HepG2 (cell line): ENCODE data around the gene TMEM225B. TPM values are rescaled to one million over a fixed set of nuclear protein-coding genes. Genes with fewer than 3 reads are reported as not detected.

ENCODE experiments used
- CAMTA2 ChIP-seq: sonication (generic); formaldehyde crosslinking; IDR thresholded peaks from 2 replicates; pipeline ENCODE4 v1.4.0; 2020; ENCODE audit warnings: mild to moderate bottlenecking, missing genetic modification reagents, borderline replicate concordance
- GATAD1 ChIP-seq: IDR thresholded peaks from 2 replicates; pipeline ENCODE4 v1.6.1; 2016; ENCODE audit warnings: missing genetic modification reagents, missing compliant biosample characterization
- GATAD2A ChIP-seq: IDR thresholded peaks from 2 replicates; pipeline ENCODE4 v1.6.1; 2016
- HINFP ChIP-seq: sonication (generic); formaldehyde crosslinking; IDR thresholded peaks from 2 replicates; pipeline ENCODE4 v1.4.0; 2020; ENCODE audit warnings: low read depth, mild to moderate bottlenecking, missing genetic modification reagents
- JARID2 ChIP-seq: sonication (generic); formaldehyde crosslinking; IDR thresholded peaks from 2 replicates; pipeline ENCODE4 v1.8.1; 2023; ENCODE audit warnings: missing genetic modification reagents, inconsistent platforms; ENCODE audit not compliant: insufficient replicate concordance
- KDM5A ChIP-seq: fragments of 200-600 bp; sonication (generic); IDR thresholded peaks from 2 replicates; pipeline ENCODE4 v1.7.0; 2018; ENCODE audit warnings: antibody characterized with exemption, mild to moderate bottlenecking, low read length, borderline replicate concordance
- MED13 ChIP-seq: sonication (generic); formaldehyde crosslinking; IDR thresholded peaks from 2 replicates; pipeline ENCODE4 v1.5.0; 2020; ENCODE audit warnings: missing genetic modification reagents
- POLR2G ChIP-seq: fragments of 200-400 bp; formaldehyde crosslinking; IDR thresholded peaks from 2 replicates; pipeline ENCODE4 v1.6.1; 2018; ENCODE audit warnings: mild to moderate bottlenecking, low read depth, low read length, moderate library complexity
- SKIL ChIP-seq: sonication (generic); formaldehyde crosslinking; IDR thresholded peaks from 2 replicates; pipeline ENCODE4 v1.8.0; 2022; ENCODE audit warnings: missing genetic modification reagents, mild to moderate bottlenecking, moderate library complexity, borderline replicate concordance
- ZBTB20 ChIP-seq: sonication (generic); formaldehyde crosslinking; IDR thresholded peaks from 2 replicates; pipeline ENCODE4 v1.8.1; 2023; ENCODE audit warnings: missing genetic modification reagents, low read depth, mild to moderate bottlenecking, borderline replicate concordance
- ZBTB26 ChIP-seq: IDR thresholded peaks from 2 replicates; pipeline ENCODE4 v1.6.1; 2016; ENCODE audit warnings: missing compliant biosample characterization, missing genetic modification reagents, borderline replicate concordance
- ZNF235 ChIP-seq: sonication (generic); formaldehyde crosslinking; IDR thresholded peaks from 2 replicates; pipeline ENCODE4 v1.8.1; 2023; ENCODE audit warnings: mild to moderate bottlenecking, missing genetic modification reagents, borderline replicate concordance
- ZNF329 ChIP-seq: sonication (generic); formaldehyde crosslinking; IDR thresholded peaks from 2 replicates; pipeline ENCODE4 v1.9.0; 2021; ENCODE audit warnings: low read depth, mild to moderate bottlenecking, missing genetic modification reagents
- ZNF350 ChIP-seq: sonication (generic); formaldehyde crosslinking; IDR thresholded peaks from 2 replicates; pipeline ENCODE4 v1.4.0; 2020; ENCODE audit warnings: mild to moderate bottlenecking, low read depth, missing genetic modification reagents, borderline replicate concordance
- ZNF382 ChIP-seq: sonication (generic); formaldehyde crosslinking; IDR thresholded peaks from 2 replicates; pipeline ENCODE4 v1.5.0; 2020; ENCODE audit warnings: missing genetic modification reagents, mild to moderate bottlenecking, borderline replicate concordance
- ZNF777 ChIP-seq: sonication (generic); formaldehyde crosslinking; IDR thresholded peaks from 2 replicates; pipeline ENCODE4 v1.4.0; 2020; ENCODE audit warnings: missing genetic modification reagents
- polyA plus RNA-seq, 8 experiments: library from polyadenylated mRNA; depleted of rRNA in 3 of 8; stranded (reverse) in 7 of 8; unstranded in 1 of 8; fragments of >200 nt; fragmentation: Illumina TruSeq in 4 of 8; extraction: Trizol in 4 of 8; gene quantifications; 2 replicates each; pipeline versions ENCODE4 v1.2.1 to v1.2.3, GENCODE V29; 2011 to 2016; ENCODE audit warnings: low read depth in 4 of 8, missing spikeins in 1 of 8, mixed read lengths in 1 of 8; ENCODE audit not compliant: insufficient read depth in 1 of 8
- total RNA-seq, 5 experiments: library from RNA; depleted of rRNA; stranded (reverse); fragments of >200 nt; fragmentation: Illumina TruSeq; extraction: Trizol; gene quantifications; 2 replicates each; pipeline ENCODE4 v1.2.3, GENCODE V29; 2016; ENCODE audit warnings: low read depth in 1 of 5
- TF ChIP-seq, protein P1 (sequence below): sonication (generic); formaldehyde crosslinking; IDR thresholded peaks from 2 replicates; pipeline ENCODE4 v1.4.0; 2020; ENCODE audit warnings: missing genetic modification reagents, borderline replicate concordance
- TF ChIP-seq, protein P2 (sequence below): IDR thresholded peaks from 2 replicates; pipeline ENCODE4 v1.6.1; 2018; ENCODE audit warnings: missing genetic modification reagents

The TMEM225B gene
- total and polyA plus RNA-seq, 2 of the 13 experiments (the other 11 are each of a cell fraction or from before 2014, with no cell fraction given), result 0.78 to 0.95 TPM

GRCh38 chr7:99616359-99617191 lies 18.5 kb downstream of the TMEM225B start, which contains the start of gene ZSCAN25 (continued):
- TF ChIP-seq, protein P1, sequence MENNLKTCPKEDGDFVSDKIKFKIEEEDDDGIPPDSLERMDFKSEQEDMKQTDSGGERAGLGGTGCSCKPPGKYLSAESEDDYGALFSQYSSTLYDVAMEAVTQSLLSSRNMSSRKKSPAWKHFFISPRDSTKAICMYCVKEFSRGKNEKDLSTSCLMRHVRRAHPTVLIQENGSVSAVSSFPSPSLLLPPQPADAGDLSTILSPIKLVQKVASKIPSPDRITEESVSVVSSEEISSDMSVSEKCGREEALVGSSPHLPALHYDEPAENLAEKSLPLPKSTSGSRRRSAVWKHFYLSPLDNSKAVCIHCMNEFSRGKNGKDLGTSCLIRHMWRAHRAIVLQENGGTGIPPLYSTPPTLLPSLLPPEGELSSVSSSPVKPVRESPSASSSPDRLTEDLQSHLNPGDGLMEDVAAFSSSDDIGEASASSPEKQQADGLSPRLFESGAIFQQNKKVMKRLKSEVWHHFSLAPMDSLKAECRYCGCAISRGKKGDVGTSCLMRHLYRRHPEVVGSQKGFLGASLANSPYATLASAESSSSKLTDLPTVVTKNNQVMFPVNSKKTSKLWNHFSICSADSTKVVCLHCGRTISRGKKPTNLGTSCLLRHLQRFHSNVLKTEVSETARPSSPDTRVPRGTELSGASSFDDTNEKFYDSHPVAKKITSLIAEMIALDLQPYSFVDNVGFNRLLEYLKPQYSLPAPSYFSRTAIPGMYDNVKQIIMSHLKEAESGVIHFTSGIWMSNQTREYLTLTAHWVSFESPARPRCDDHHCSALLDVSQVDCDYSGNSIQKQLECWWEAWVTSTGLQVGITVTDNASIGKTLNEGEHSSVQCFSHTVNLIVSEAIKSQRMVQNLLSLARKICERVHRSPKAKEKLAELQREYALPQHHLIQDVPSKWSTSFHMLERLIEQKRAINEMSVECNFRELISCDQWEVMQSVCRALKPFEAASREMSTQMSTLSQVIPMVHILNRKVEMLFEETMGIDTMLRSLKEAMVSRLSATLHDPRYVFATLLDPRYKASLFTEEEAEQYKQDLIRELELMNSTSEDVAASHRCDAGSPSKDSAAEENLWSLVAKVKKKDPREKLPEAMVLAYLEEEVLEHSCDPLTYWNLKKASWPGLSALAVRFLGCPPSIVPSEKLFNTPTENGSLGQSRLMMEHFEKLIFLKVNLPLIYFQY (CRISPR knock-in tag), result peak; percentile 74; the same call in 1 of the 2 replicates
- TF ChIP-seq GATAD1 (peak; percentile 99), ZBTB26 (CRISPR knock-in tag) (peak; percentile 75), ZNF350 (CRISPR knock-in tag) (peak; percentile 91), ZBTB20 (CRISPR knock-in tag) (0 out of 2 replicates have a peak, but pooled peaks have one; percentile 67), CAMTA2 (CRISPR knock-in tag) (peak; percentile 67), JARID2 (CRISPR knock-in tag) (no peak), HINFP (CRISPR knock-in tag) (peak; percentile 100), ZNF235 (CRISPR knock-in tag) (peak; percentile 72), GATAD2A (CRISPR knock-in tag) (peak; percentile 81), ZNF329 (no peak; the same call in 1 of the 2 replicates), POLR2G (peak; percentile 94), KDM5A (peak; percentile 92), SKIL (CRISPR knock-in tag) (no peak), ZNF382 (CRISPR knock-in tag) (no peak), MED13 (CRISPR knock-in tag) (peak; percentile 72), ZNF777 (peak; percentile 67)
- TF ChIP-seq, protein P2, sequence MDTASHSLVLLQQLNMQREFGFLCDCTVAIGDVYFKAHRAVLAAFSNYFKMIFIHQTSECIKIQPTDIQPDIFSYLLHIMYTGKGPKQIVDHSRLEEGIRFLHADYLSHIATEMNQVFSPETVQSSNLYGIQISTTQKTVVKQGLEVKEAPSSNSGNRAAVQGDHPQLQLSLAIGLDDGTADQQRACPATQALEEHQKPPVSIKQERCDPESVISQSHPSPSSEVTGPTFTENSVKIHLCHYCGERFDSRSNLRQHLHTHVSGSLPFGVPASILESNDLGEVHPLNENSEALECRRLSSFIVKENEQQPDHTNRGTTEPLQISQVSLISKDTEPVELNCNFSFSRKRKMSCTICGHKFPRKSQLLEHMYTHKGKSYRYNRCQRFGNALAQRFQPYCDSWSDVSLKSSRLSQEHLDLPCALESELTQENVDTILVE (CRISPR knock-in tag), result 0 out of 2 replicates have a peak, but pooled peaks have one; percentile 59
